Caki2 (cell line): ENCODE results near the gene SLC11A2. TPM values are rescaled to one million over a fixed set of nuclear protein-coding genes. Genes with fewer than 3 reads are reported as not detected.
A peak's percentile ranks its signal among the peaks of the same experiment; 100 is the strongest.

Experiments
- DNase-seq: peaks from one replicate; pipeline ENCODE4 v3.0.0-alpha.2; 2015; ENCODE audit warnings: low read depth
- in situ Hi-C: cut with HindIII; loops from 2 replicates; pipeline ENCODE4 v1.10.0; 2016; ENCODE audit warnings: low sequenced_read_pairs, low pct_unique_long_range_greater_than_20kb, mixed read lengths
- total RNA-seq: library from RNA; depleted of rRNA; stranded (reverse); fragments of >200 nt; shearing (Covaris generic); gene quantifications from 2 replicates; pipeline ENCODE4 v1.2.3, GENCODE V29; 2014; ENCODE audit warnings: low replicate concordance

The SLC11A2 gene
- total RNA-seq, 1 experiment from 2014 or later: 41.4 TPM

GRCh38 chr12:51004504-51004903 lies 21.7 kb downstream of the SLC11A2 start:
- in situ Hi-C loops: no loop called here
- no peak for DNase-seq

GRCh38 chr12:51001799-51002198 lies 24.4 kb downstream of the SLC11A2 start:
- in situ Hi-C loops: no loop called here
- no peak for DNase-seq

- in situ Hi-C loops: no loop called here
- peak; percentile 50 for DNase-seq
These were observed 25.9 kb downstream of the SLC11A2 start for GRCh38 chr12:51000245-51000644.

GRCh38 chr12:50999093-50999492 lies 27.1 kb downstream of the SLC11A2 start:
- DNase-seq: no peak

GRCh38 chr12:50992819-50993218 lies 33.4 kb downstream of the SLC11A2 start:
- in situ Hi-C loops: no loop called here
- DNase-seq: no peak

More at GRCh38 chr12:50999093-50999492, 27.1 kb downstream of the SLC11A2 start:
- in situ Hi-C loops: no loop called here

- in situ Hi-C loops: no loop called here
- no peak for DNase-seq
These were observed 34.9 kb downstream of the SLC11A2 start for GRCh38 chr12:50991291-50991690.

- in situ Hi-C loops: no loop called here
- DNase-seq: no peak
These were observed 35.4 kb downstream of the SLC11A2 start for GRCh38 chr12:50990791-50991190.

- in situ Hi-C loops: no loop called here
- DNase-seq: no peak
These were observed 35.9 kb downstream of the SLC11A2 start for GRCh38 chr12:50990147-50990727.

- in situ Hi-C loops: no loop called here
- no peak for DNase-seq
These were observed 37.3 kb downstream of the SLC11A2 start for GRCh38 chr12:50988871-50989270.

GRCh38 chr12:50988051-50988450 lies 38.1 kb downstream of the SLC11A2 start:
- in situ Hi-C loops: no loop called here
- no peak for DNase-seq

- peak; percentile 60 for DNase-seq
These were observed 39.0 kb downstream of the SLC11A2 start for GRCh38 chr12:50986966-50987737.

GRCh38 chr12:50985322-50985721 lies 40.9 kb downstream of the SLC11A2 start:
- in situ Hi-C loops: no loop called here
- no peak for DNase-seq

More at GRCh38 chr12:50986966-50987737, 39.0 kb downstream of the SLC11A2 start:
- in situ Hi-C loops: no loop called here

- no peak for DNase-seq
- in situ Hi-C loops: no loop called here
These were observed 41.4 kb downstream of the SLC11A2 start for GRCh38 chr12:50984586-50985298.

- no peak for DNase-seq
- in situ Hi-C loops: no loop called here
These were observed 44.6 kb downstream of the SLC11A2 start for GRCh38 chr12:50981319-50982239.

- no peak for DNase-seq
- in situ Hi-C loops: no loop called here
These were observed 45.6 kb downstream of the SLC11A2 start for GRCh38 chr12:50980545-50980944.

- DNase-seq: no peak
- in situ Hi-C loops: no loop called here
These were observed 46.7 kb downstream of the SLC11A2 start for GRCh38 chr12:50979369-50980052.

- in situ Hi-C loops: no loop called here
- no peak for DNase-seq
These were observed 54.2 kb downstream of the SLC11A2 start for GRCh38 chr12:50971946-50972345.

GRCh38 chr12:50964432-50964831 lies 61.8 kb downstream of the SLC11A2 start:
- no peak for DNase-seq
- in situ Hi-C loops: no loop called here
